ENCODE data around the gene SBF2.

SBF2 gene

DNA sequence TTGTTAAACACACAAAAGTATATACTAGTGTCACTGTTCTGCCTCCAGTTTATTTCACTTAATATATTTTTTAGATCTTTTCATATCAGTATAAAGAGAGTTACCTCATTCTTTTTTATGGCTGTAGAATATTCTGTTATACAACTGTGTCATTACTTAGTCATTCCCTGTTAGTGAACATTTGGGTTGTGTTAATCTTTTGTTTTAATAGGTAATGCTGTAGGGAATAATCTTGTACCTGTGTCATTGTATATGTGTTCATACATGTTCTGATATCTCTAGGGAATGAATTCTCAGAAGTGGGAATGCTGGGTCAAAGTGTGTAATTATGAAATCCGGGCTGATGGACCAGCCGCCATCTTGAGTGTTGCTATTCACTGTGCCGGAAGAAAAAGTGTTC, 558.8 kb downstream of the SBF2 start:
- ATAC-seq (ENCODE audit: insufficient read depth, low read depth), result no peak
- H3K4me3 ChIP-seq (ENCODE audit: low read depth in 1 of 2, low read length in 2 of 2), result no peak overlapping the region
- H4K20me1 ChIP-seq (ENCODE audit: insufficient read depth, low read length), result no peaks in the 10 kb centered on the region
- H3K27me3 ChIP-seq (ENCODE audit: insufficient read depth, low read length, poor library complexity), result no peaks in the 10 kb centered on the region
- H2AFZ ChIP-seq (ENCODE audit: low read depth, low read length), result no peak overlapping the region
- no peak overlapping the region for H3K4me2 ChIP-seq (ENCODE audit: insufficient read depth, low read length)
- TF ChIP-seq EZH2 (IDR thresholded peaks at IDR 0.05; ENCODE audit: borderline replicate concordance, low read depth, low read length, severe bottlenecking), result no peak
- TF ChIP-seq, protein P1, sequence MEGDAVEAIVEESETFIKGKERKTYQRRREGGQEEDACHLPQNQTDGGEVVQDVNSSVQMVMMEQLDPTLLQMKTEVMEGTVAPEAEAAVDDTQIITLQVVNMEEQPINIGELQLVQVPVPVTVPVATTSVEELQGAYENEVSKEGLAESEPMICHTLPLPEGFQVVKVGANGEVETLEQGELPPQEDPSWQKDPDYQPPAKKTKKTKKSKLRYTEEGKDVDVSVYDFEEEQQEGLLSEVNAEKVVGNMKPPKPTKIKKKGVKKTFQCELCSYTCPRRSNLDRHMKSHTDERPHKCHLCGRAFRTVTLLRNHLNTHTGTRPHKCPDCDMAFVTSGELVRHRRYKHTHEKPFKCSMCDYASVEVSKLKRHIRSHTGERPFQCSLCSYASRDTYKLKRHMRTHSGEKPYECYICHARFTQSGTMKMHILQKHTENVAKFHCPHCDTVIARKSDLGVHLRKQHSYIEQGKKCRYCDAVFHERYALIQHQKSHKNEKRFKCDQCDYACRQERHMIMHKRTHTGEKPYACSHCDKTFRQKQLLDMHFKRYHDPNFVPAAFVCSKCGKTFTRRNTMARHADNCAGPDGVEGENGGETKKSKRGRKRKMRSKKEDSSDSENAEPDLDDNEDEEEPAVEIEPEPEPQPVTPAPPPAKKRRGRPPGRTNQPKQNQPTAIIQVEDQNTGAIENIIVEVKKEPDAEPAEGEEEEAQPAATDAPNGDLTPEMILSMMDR (IDR thresholded peaks at IDR 0.05; ENCODE audit: borderline replicate concordance, extremely low read depth, low read length, poor library complexity, severe bottlenecking), result no peak
- no peaks in the 10 kb centered on the region for H3K4me1 ChIP-seq (ENCODE audit: insufficient read depth, low read length)
- H3K9me3 ChIP-seq (ENCODE audit: insufficient read depth, low read length, severe bottlenecking), result peaks cover 11% of the 10 kb centered on the region
- no peaks in the 10 kb centered on the region for H3K36me3 ChIP-seq (ENCODE audit: insufficient read depth, low read length)
- H3K9ac ChIP-seq (ENCODE audit: low read depth, low read length), result no peak overlapping the region
- no peak for DNase-seq
- no peak overlapping the region for H3K27ac ChIP-seq (ENCODE audit: low read length)
- H3K79me2 ChIP-seq (ENCODE audit: insufficient read depth, low read length), result no peaks in the 10 kb centered on the region

DNA sequence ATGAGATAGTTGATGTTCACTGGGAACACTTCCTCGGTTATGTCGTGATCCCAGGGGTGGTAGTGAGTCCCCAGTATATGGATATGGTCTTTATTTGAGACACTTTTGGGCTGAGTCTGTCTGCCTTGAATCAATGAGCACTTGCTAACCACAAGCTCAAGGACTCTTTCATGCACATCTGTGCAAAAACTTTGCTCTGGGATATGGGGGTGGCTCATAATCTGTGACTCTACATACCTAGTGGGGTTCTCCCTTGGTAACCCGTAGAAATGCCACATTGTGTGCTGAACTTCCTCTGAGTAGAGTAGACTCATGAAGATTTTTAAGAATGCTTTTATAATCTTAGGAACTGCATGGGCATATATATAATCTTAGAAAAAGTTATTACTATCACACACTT, 560.8 kb downstream of the SBF2 start:
- no peaks in the 10 kb centered on the region for H4K20me1 ChIP-seq (ENCODE audit: insufficient read depth, low read length)
- no peaks in the 10 kb centered on the region for H3K27me3 ChIP-seq (ENCODE audit: insufficient read depth, low read length, poor library complexity)
- TF ChIP-seq, protein P1 (IDR thresholded peaks at IDR 0.05; ENCODE audit: borderline replicate concordance, extremely low read depth, low read length, poor library complexity, severe bottlenecking), result no peak
- no peak for TF ChIP-seq EZH2 (IDR thresholded peaks at IDR 0.05; ENCODE audit: borderline replicate concordance, low read depth, low read length, severe bottlenecking)
- H3K27ac ChIP-seq (ENCODE audit: low read length), result no peak overlapping the region
- DNase-seq (no peak), ATAC-seq (ENCODE audit: insufficient read depth, low read depth) (no peak)
- no peaks in the 10 kb centered on the region for H3K4me1 ChIP-seq (ENCODE audit: insufficient read depth, low read length)
- peaks cover 11% of the 10 kb centered on the region for H3K9me3 ChIP-seq (ENCODE audit: insufficient read depth, low read length, severe bottlenecking)
- no peaks in the 10 kb centered on the region for H3K79me2 ChIP-seq (ENCODE audit: insufficient read depth, low read length)
- no peak overlapping the region for H2AFZ ChIP-seq (ENCODE audit: low read depth, low read length)
- no peak overlapping the region for H3K9ac ChIP-seq (ENCODE audit: low read depth, low read length)
- no peaks in the 10 kb centered on the region for H3K36me3 ChIP-seq (ENCODE audit: insufficient read depth, low read length)
- H3K4me3 ChIP-seq (ENCODE audit: low read depth in 1 of 2, low read length in 2 of 2), result no peak overlapping the region
- H3K4me2 ChIP-seq (ENCODE audit: insufficient read depth, low read length), result no peak overlapping the region

DNA sequence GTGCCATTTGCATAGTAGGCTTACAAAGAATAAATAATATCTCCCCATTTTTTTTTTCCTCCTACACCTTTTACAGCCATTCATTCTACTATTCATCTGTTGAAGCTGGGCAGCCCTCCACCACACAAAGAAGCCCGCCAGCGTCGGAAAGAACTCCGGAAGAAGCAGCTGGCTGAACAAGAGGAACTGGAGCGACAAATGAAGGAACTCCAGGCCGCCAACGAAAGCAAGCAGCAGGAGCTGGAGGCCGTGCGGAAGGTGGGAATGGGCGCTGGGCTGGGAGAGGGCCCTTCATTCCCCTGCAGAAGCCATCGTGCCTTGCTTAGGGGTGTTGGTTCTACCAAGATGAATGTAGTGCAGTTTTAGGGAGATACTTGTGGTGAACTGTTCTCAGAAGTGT, 561.6 kb downstream of the SBF2 start:
- Histone ChIP-seq H3K9me3 (ENCODE audit: insufficient read depth, low read length, severe bottlenecking) (peaks cover 11% of the 10 kb centered on the region), H3K4me3 (ENCODE audit: low read depth in 1 of 2, low read length in 2 of 2) (no peak overlapping the region), H3K4me1 (ENCODE audit: insufficient read depth, low read length) (no peaks in the 10 kb centered on the region), H3K27ac (ENCODE audit: low read length) (no peak overlapping the region), H3K9ac (ENCODE audit: low read depth, low read length) (no peak overlapping the region), H2AFZ (ENCODE audit: low read depth, low read length) (no peak overlapping the region), H3K36me3 (ENCODE audit: insufficient read depth, low read length) (no peaks in the 10 kb centered on the region), H3K27me3 (ENCODE audit: insufficient read depth, low read length, poor library complexity) (no peaks in the 10 kb centered on the region), H3K79me2 (ENCODE audit: insufficient read depth, low read length) (no peaks in the 10 kb centered on the region), H3K4me2 (ENCODE audit: insufficient read depth, low read length) (no peak overlapping the region), H4K20me1 (ENCODE audit: insufficient read depth, low read length) (no peaks in the 10 kb centered on the region)
- no peak for DNase-seq
- no peak for TF ChIP-seq EZH2 (IDR thresholded peaks at IDR 0.05; ENCODE audit: borderline replicate concordance, low read depth, low read length, severe bottlenecking)
- TF ChIP-seq, protein P1 (IDR thresholded peaks at IDR 0.05; ENCODE audit: borderline replicate concordance, extremely low read depth, low read length, poor library complexity, severe bottlenecking), result no peak
- ATAC-seq (ENCODE audit: insufficient read depth, low read depth), result no peak

DNA sequence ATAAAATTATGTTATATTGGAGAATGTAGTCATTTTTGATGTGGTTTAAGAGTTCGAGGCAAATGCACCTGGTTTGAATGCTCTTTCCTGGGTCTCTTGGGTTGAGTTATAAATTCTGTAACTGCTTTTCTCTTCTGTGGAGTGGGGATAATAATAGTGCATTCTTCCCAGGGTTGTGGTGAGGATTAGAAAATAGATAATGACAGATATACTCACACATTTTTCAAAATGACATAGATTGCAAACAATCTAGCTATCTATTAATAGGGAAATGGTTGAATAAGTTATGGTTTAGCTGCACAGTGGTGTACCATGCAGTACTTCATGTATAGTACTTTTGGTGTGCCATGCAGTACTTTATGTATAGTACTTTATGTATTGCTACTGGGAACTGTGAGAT, 562.8 kb downstream of the SBF2 start:
- H3K27ac ChIP-seq (ENCODE audit: low read length), result no peak overlapping the region
- DNase-seq, result no peak

More for the DNA sequence above, 562.8 kb downstream of the SBF2 start:
- no peaks in the 10 kb centered on the region for H3K79me2 ChIP-seq (ENCODE audit: insufficient read depth, low read length)
- H3K4me2 ChIP-seq (ENCODE audit: insufficient read depth, low read length), result no peak overlapping the region
- ATAC-seq (ENCODE audit: insufficient read depth, low read depth), result peak; percentile 62; the same call in 2 of the 3 replicates
- no peaks in the 10 kb centered on the region for H3K27me3 ChIP-seq (ENCODE audit: insufficient read depth, low read length, poor library complexity)
- H3K9ac ChIP-seq (ENCODE audit: low read depth, low read length), result no peak overlapping the region
- H3K36me3 ChIP-seq (ENCODE audit: insufficient read depth, low read length), result no peaks in the 10 kb centered on the region
- TF ChIP-seq, protein P1 (IDR thresholded peaks at IDR 0.05; ENCODE audit: borderline replicate concordance, extremely low read depth, low read length, poor library complexity, severe bottlenecking), result no peak
- no peak for TF ChIP-seq EZH2 (IDR thresholded peaks at IDR 0.05; ENCODE audit: borderline replicate concordance, low read depth, low read length, severe bottlenecking)
- H4K20me1 ChIP-seq (ENCODE audit: insufficient read depth, low read length), result no peaks in the 10 kb centered on the region
- peaks cover 10% of the 10 kb centered on the region for H3K9me3 ChIP-seq (ENCODE audit: insufficient read depth, low read length, severe bottlenecking)
- no peak overlapping the region for H3K4me3 ChIP-seq (ENCODE audit: low read depth in 1 of 2, low read length in 2 of 2)
- no peak overlapping the region for H2AFZ ChIP-seq (ENCODE audit: low read depth, low read length)
- no peaks in the 10 kb centered on the region for H3K4me1 ChIP-seq (ENCODE audit: insufficient read depth, low read length)
